Uterus (tissue), 2 donors: ENCODE measurements around the gene NLGN1.

ENCODE experiments used
- CTCF ChIP-seq, 4 experiments: fragments of 200-600 bp in 2 of 4; fragments of 450-650 bp in 2 of 4; sonication (generic) in 2 of 4; IDR thresholded peaks; one replicate each; pipeline ENCODE4 v1.5.1; 2016 to 2019; ENCODE audit warnings: antibody characterized with exemption in 4 of 4, mild to moderate bottlenecking in 2 of 4, moderate library complexity in 1 of 4
- POLR2A ChIP-seq, 2 donors: fragments of 450-650 bp; IDR thresholded peaks; one replicate each; pipeline ENCODE4 v1.6.1; 2016; ENCODE audit warnings: antibody characterized with exemption in 2 of 2, mild to moderate bottlenecking in 1 of 2, moderate library complexity in 1 of 2

- TF ChIP-seq CTCF (IDR thresholded peaks at IDR 0.05) = peak; percentile 14 to 33 (median 28)
- TF ChIP-seq POLR2A (IDR thresholded peaks at IDR 0.05) = no peak
Observed at GRCh38 chr3:173411375-173411973, 13.9 kb downstream of the NLGN1 start.
